Panc1 (cell line): ENCODE results near the gene IQCH. TPM values are rescaled to one million over a fixed set of nuclear protein-coding genes. Genes with fewer than 3 reads are reported as not detected.

Experiments used
- ATAC-seq: fragments of 200-7000 bp; cut with Tn5 transposase; 2 replicates; pipeline ENCODE4 v1.9.1; 2020; ENCODE audit warnings: mild to moderate bottlenecking, moderate library complexity
- BruUV-seq: library from RNA; stranded (reverse); fragments of 400-500 nt; replicated peaks from 2 replicates; lab custom pipeline; 2021; lab: Mats Ljungman, UMichigan
- CTCF ChIA-PET: fragments of 300-600 bp; sonication (Branson Sonifier 250); formaldehyde crosslinking; loops from one replicate; lab custom pipeline; 2022; ENCODE audit warnings: antibody characterized with exemption; lab: Charles Lee
- POLR2A ChIA-PET: fragments of 300-600 bp; sonication (Branson Sonifier 250); formaldehyde crosslinking; loops from one replicate; lab custom pipeline; 2022; ENCODE audit warnings: antibody characterized with exemption; lab: Charles Lee
- DNase-seq: peaks from one replicate; pipeline ENCODE4 v3.0.0-alpha.2; 2010; ENCODE audit warnings: low read depth, low spot score
- H3K27ac ChIP-seq: 2 replicates; pipeline ENCODE4 v1.5.1; 2011; ENCODE audit warnings: mild to moderate bottlenecking, low read length, inconsistent platforms
- H3K27me3 ChIP-seq: fragments of 200-500 bp; sonication (Bioruptor generic); 2 replicates; pipeline ENCODE4 v1.6.0; 2014; ENCODE audit warnings: low read length, inconsistent platforms; ENCODE audit not compliant: control insufficient read depth, insufficient read depth
- H3K36me3 ChIP-seq: fragments of 200-500 bp; sonication (Bioruptor generic); 2 replicates; pipeline ENCODE4 v1.5.1; 2014; ENCODE audit warnings: inconsistent platforms, mild to moderate bottlenecking, low read length, moderate library complexity; ENCODE audit not compliant: control insufficient read depth, insufficient read depth
- H3K4me1 ChIP-seq: 2 replicates; pipeline ENCODE4 v1.5.1; 2011; ENCODE audit warnings: inconsistent platforms, mild to moderate bottlenecking, low read length, moderate library complexity; ENCODE audit not compliant: control insufficient read depth, insufficient read depth
- H3K4me3 ChIP-seq, 2 experiments: 2 replicates each; pipeline ENCODE4 v1.5.1; 2011 to 2012; ENCODE audit warnings: low read depth in 2 of 2, low read length in 2 of 2, mild to moderate bottlenecking in 2 of 2, inconsistent platforms in 1 of 2, moderate library complexity in 1 of 2
- H3K9me3 ChIP-seq: fragments of 200-500 bp; sonication (Bioruptor generic); 2 replicates; pipeline ENCODE4 v1.5.1; 2014; ENCODE audit warnings: low read depth, mild to moderate bottlenecking, inconsistent platforms, low read length, moderate library complexity; ENCODE audit not compliant: control insufficient read depth, insufficient read depth
- POLR2AphosphoS5 ChIP-seq: IDR thresholded peaks from 2 replicates; pipeline ENCODE4 v1.6.1; 2012; ENCODE audit warnings: mild to moderate bottlenecking, low read depth, low read length, moderate library complexity
- SIN3A ChIP-seq: IDR thresholded peaks from 2 replicates; pipeline ENCODE4 v1.6.1; 2012; ENCODE audit warnings: low read depth, mild to moderate bottlenecking, low read length, moderate library complexity, borderline replicate concordance; ENCODE audit not compliant: insufficient read depth
- TCF7L2 ChIP-seq: IDR thresholded peaks from 2 replicates; pipeline ENCODE4 v1.6.1; 2011; ENCODE audit warnings: mild to moderate bottlenecking, low read depth, low read length, inconsistent platforms
- in situ Hi-C: cut with HindIII; loops from 2 replicates; pipeline ENCODE4 v1.10.0; 2016; ENCODE audit warnings: low sequenced_read_pairs, low pct_unique_long_range_greater_than_20kb
- intact Hi-C: fragments of 100-400 bp; cut with micrococcal nuclease; formaldehyde crosslinking; loops from one replicate; pipeline ENCODE4 v1.10.0; 2022; ENCODE audit not compliant: unreplicated experiment
- total RNA-seq: library from RNA; stranded (reverse); gene quantifications from one replicate; pipeline ENCODE4 v1.2.1, GENCODE V29; 2021; ENCODE audit not compliant: unreplicated experiment
- TF ChIP-seq, protein P1 (sequence below), 2 experiments: IDR thresholded peaks; 2 replicates each; pipeline ENCODE4 v1.6.1; 2011 to 2012; ENCODE audit warnings: low read depth in 2 of 2, control low read depth in 1 of 2, low read length in 1 of 2, mild to moderate bottlenecking in 1 of 2, moderate library complexity in 1 of 2; ENCODE audit not compliant: insufficient read depth in 1 of 2
- TF ChIP-seq, protein P2 (sequence below): fragments of 450-650 bp; IDR thresholded peaks from 2 replicates; pipeline ENCODE4 v1.5.1; 2017; ENCODE audit warnings: mild to moderate bottlenecking

IQCH gene
- total RNA-seq, 1 experiment from 2014 or later = 3.9 TPM

DNA sequence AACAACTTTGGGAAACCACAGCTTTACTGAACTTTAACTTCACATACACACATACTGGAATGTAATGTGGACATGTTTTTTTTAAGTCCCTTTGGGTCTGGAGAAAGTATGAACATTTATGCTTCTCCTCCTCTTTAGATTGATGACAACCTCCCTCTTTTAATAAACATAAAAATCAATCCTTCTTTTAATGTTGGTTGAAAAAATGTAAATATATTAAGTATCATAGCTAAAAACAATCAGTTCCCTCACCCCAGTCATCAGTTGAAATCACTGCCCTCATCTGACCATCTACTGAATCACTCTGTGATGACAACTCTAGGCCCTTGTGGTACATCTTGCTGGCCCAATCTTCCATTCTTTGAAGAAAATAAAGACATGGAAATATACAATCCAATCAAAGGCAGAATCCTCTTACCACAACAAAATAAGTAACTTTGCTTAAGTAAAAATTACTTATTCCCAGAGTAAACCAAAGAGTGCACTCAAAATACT, 6.5 kb upstream of the IQCH start:
- BruUV-seq = no TSS peak
- CTCF ChIA-PET = no interaction called here
- TF ChIP-seq, protein P1, sequence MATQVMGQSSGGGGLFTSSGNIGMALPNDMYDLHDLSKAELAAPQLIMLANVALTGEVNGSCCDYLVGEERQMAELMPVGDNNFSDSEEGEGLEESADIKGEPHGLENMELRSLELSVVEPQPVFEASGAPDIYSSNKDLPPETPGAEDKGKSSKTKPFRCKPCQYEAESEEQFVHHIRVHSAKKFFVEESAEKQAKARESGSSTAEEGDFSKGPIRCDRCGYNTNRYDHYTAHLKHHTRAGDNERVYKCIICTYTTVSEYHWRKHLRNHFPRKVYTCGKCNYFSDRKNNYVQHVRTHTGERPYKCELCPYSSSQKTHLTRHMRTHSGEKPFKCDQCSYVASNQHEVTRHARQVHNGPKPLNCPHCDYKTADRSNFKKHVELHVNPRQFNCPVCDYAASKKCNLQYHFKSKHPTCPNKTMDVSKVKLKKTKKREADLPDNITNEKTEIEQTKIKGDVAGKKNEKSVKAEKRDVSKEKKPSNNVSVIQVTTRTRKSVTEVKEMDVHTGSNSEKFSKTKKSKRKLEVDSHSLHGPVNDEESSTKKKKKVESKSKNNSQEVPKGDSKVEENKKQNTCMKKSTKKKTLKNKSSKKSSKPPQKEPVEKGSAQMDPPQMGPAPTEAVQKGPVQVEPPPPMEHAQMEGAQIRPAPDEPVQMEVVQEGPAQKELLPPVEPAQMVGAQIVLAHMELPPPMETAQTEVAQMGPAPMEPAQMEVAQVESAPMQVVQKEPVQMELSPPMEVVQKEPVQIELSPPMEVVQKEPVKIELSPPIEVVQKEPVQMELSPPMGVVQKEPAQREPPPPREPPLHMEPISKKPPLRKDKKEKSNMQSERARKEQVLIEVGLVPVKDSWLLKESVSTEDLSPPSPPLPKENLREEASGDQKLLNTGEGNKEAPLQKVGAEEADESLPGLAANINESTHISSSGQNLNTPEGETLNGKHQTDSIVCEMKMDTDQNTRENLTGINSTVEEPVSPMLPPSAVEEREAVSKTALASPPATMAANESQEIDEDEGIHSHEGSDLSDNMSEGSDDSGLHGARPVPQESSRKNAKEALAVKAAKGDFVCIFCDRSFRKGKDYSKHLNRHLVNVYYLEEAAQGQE (IDR thresholded peaks at IDR 0.05; ENCODE audit: insufficient read depth in 1 of 2, low read depth in 2 of 2, low read length in 1 of 2) = no peak
- no peak for TF ChIP-seq SIN3A

DNA sequence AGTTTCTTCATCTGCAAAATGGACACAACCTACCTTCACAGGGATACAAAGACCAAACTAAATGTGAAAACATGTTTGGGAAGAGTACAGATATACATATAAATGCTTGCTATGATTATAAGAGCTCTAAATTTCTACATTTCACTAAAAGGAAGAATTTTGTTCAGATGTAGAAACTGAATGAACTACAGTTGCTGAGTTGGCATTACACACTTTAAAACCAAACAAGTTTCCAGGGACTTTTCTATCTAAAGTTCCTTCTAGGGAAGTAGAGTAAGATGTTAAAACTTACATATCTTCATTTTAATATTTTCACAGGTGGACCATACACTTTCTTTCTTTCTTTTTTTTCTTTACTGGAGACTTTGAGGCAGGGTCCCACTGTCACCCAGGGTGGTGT, 4.8 kb upstream of the IQCH start:
- in situ Hi-C loops = no loop called here
- no peak overlapping the region for H3K4me3 ChIP-seq
- TF ChIP-seq TCF7L2 (no peak), SIN3A (no peak)
- H3K36me3 ChIP-seq = peaks cover 4% of the 10 kb centered on the region; the same call in 1 of the 2 replicates
- intact Hi-C loops = loop anchor here (10.0 kb wide), 1 partner anchor 585 kb away; no protein-coding TSS in a partner anchor
- no peak for ATAC-seq
- POLR2A ChIA-PET = no interaction called here
- no peaks in the 10 kb centered on the region for H3K27me3 ChIP-seq
- no peak for DNase-seq
- CTCF ChIA-PET = no interaction called here
- H3K4me1 ChIP-seq = peaks cover 15% of the 10 kb centered on the region; the same call in 1 of the 2 replicates
- no peaks in the 10 kb centered on the region; the same call in 1 of the 2 replicates for H3K9me3 ChIP-seq
- no TSS peak for BruUV-seq
- H3K27ac ChIP-seq = no peak overlapping the region

More for the DNA sequence above, 6.5 kb upstream of the IQCH start:
- intact Hi-C loops (loop anchor here (10.0 kb wide), 1 partner anchor 587 kb away; no protein-coding TSS in a partner anchor), in situ Hi-C loops (no loop called here)
- Histone ChIP-seq H3K27me3 (no peaks in the 10 kb centered on the region), H3K4me1 (peaks cover 19% of the 10 kb centered on the region), H3K9me3 (no peaks in the 10 kb centered on the region; the same call in 1 of the 2 replicates), H3K36me3 (no peaks in the 10 kb centered on the region), H3K4me3 (no peak overlapping the region), H3K27ac (no peak overlapping the region)
- no peak for DNase-seq
- no peak for ATAC-seq
- POLR2A ChIA-PET = no interaction called here

DNA sequence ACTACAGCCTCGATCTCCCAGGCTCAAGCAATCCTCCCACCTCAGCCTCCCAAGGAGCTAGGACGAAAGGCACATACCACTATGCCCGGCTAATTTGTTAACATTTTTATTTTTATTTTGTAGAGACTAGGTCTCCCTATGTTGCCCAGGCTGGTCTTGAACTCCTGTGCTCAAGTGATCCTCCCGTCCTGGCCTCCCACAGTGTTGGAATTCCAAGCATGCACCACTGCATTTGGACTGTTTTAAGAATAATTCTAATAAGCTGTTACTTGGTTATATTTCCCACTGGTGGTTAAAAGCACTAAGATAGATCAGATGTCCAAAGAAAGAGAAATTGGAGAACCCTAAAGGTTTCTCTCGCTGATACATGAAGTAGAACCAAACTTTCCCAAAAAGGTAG, 3.3 kb upstream of the IQCH start:
- POLR2A ChIA-PET = no interaction called here
- BruUV-seq = no TSS peak
- no peaks in the 10 kb centered on the region for H3K27me3 ChIP-seq
- no peak overlapping the region for H3K4me3 ChIP-seq
- no peaks in the 10 kb centered on the region; the same call in 1 of the 2 replicates for H3K9me3 ChIP-seq
- TF ChIP-seq POLR2AphosphoS5 (no peak), SIN3A (no peak), TCF7L2 (no peak)
- TF ChIP-seq, protein P1 (IDR thresholded peaks at IDR 0.05; ENCODE audit: insufficient read depth in 1 of 2, low read depth in 2 of 2, low read length in 1 of 2) = no peak
- TF ChIP-seq, protein P2, sequence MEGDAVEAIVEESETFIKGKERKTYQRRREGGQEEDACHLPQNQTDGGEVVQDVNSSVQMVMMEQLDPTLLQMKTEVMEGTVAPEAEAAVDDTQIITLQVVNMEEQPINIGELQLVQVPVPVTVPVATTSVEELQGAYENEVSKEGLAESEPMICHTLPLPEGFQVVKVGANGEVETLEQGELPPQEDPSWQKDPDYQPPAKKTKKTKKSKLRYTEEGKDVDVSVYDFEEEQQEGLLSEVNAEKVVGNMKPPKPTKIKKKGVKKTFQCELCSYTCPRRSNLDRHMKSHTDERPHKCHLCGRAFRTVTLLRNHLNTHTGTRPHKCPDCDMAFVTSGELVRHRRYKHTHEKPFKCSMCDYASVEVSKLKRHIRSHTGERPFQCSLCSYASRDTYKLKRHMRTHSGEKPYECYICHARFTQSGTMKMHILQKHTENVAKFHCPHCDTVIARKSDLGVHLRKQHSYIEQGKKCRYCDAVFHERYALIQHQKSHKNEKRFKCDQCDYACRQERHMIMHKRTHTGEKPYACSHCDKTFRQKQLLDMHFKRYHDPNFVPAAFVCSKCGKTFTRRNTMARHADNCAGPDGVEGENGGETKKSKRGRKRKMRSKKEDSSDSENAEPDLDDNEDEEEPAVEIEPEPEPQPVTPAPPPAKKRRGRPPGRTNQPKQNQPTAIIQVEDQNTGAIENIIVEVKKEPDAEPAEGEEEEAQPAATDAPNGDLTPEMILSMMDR = no peak
- H3K27ac ChIP-seq = no peak overlapping the region
- DNase-seq (no peak), ATAC-seq (no peak)
- H3K4me1 ChIP-seq = peaks cover 20% of the 10 kb centered on the region
- intact Hi-C loops (no loop called here), in situ Hi-C loops (no loop called here)
- CTCF ChIA-PET = no interaction called here
- peaks cover 4% of the 10 kb centered on the region; the same call in 1 of the 2 replicates for H3K36me3 ChIP-seq
